Measurements from ENCODE around the gene PDE7B.

The PDE7B gene

DNA sequence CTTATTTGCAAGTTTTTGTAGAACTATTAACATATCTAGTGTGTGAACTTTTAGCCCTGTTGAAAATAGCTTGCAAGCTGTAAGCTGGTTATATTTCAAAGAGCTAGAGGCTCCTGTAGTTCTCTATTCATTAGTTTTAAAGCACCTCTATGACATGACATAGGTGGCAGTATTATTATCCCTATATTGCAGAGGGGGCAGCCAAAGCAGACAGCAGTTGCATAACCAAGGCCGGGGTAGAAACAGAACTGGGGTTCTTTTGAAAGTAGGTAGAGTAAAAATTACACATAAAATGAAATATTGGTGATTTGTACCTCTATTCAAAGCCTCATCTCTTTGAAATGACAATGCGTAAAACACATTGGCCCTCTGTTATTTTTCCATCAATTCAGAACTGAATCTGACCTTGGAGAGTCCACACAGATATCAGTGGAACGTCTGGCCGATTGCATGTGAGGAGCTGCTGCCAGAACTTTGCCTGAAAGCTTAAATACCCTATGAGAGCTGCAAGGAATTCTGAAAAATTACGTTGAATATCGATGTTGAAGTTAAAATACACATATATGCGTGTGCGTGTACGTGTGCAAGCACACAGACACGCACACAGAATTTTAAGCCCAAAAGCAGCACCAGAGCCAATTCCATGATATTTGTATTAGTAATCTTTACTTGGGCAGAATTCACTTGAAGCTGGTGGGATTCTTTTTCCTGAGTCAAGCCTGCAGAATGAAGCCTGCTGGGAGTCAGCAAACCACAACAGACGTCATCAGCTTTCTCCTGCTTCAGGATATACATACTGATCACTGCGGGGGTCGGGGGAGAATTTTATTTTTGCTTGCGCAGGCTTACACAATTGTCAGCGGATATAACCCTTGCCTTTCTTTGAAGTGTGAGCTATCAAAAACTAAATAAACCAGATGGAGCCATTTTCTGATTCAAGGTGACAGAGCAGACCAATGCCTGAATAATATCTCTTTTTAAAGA lies 163.2 kb downstream of the PDE7B start:
- TF ChIP-seq, protein P1, sequence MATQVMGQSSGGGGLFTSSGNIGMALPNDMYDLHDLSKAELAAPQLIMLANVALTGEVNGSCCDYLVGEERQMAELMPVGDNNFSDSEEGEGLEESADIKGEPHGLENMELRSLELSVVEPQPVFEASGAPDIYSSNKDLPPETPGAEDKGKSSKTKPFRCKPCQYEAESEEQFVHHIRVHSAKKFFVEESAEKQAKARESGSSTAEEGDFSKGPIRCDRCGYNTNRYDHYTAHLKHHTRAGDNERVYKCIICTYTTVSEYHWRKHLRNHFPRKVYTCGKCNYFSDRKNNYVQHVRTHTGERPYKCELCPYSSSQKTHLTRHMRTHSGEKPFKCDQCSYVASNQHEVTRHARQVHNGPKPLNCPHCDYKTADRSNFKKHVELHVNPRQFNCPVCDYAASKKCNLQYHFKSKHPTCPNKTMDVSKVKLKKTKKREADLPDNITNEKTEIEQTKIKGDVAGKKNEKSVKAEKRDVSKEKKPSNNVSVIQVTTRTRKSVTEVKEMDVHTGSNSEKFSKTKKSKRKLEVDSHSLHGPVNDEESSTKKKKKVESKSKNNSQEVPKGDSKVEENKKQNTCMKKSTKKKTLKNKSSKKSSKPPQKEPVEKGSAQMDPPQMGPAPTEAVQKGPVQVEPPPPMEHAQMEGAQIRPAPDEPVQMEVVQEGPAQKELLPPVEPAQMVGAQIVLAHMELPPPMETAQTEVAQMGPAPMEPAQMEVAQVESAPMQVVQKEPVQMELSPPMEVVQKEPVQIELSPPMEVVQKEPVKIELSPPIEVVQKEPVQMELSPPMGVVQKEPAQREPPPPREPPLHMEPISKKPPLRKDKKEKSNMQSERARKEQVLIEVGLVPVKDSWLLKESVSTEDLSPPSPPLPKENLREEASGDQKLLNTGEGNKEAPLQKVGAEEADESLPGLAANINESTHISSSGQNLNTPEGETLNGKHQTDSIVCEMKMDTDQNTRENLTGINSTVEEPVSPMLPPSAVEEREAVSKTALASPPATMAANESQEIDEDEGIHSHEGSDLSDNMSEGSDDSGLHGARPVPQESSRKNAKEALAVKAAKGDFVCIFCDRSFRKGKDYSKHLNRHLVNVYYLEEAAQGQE (IDR thresholded peaks at IDR 0.05; ENCODE audit: insufficient read depth in 1 of 2, low read depth in 2 of 2, low read length in 2 of 2) = peak in 1 of 2 experiments; percentile 61; a peak in 1 of 4 replicates
- TF ChIP-seq FOXP2 (optimal IDR thresholded peaks at IDR 0.05; ENCODE audit: borderline replicate concordance, extremely low read depth, extremely low read length, insufficient read depth) (no peak), SIN3A (IDR thresholded peaks at IDR 0.05; ENCODE audit: borderline replicate concordance, insufficient read depth, low read length) (peak; percentile 83; the same call in 1 of the 2 replicates), POLR2AphosphoS5 (IDR thresholded peaks at IDR 0.05; ENCODE audit: low read depth, low read length) (no peak), TAF1 (IDR thresholded peaks at IDR 0.05; ENCODE audit: borderline replicate concordance, insufficient read depth, low read length) (0 out of 2 replicates have a peak, but pooled peaks have one; percentile 6)

DNA sequence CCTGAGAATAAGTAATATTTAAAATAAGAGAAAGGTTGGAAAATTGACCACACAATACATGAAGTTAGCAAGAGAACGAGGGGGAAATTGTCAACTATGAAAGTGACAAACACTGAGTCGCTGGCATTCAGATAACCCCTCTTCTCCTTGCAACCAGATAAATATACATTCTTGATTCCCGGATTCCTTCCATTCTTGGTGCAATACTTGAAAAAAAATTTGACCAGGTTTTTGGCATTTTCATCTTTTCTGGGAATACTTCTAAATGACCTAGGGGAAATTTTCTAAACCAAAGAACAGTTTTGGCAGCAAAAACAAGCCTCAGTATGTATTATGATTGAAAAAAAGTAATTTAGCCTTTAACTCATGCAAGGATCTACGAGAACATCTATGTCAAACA lies 164.0 kb downstream of the PDE7B start:
- no peak for TF ChIP-seq TAF1 (IDR thresholded peaks at IDR 0.05; ENCODE audit: borderline replicate concordance, insufficient read depth, low read length)
- TF ChIP-seq SIN3A (IDR thresholded peaks at IDR 0.05; ENCODE audit: borderline replicate concordance, insufficient read depth, low read length) = no peak
- TF ChIP-seq, protein P1 (IDR thresholded peaks at IDR 0.05; ENCODE audit: insufficient read depth in 1 of 2, low read depth in 2 of 2, low read length in 2 of 2) = no peak
- TF ChIP-seq POLR2AphosphoS5 (IDR thresholded peaks at IDR 0.05; ENCODE audit: low read depth, low read length) = no peak
- no peak for TF ChIP-seq FOXP2 (optimal IDR thresholded peaks at IDR 0.05; ENCODE audit: borderline replicate concordance, extremely low read depth, extremely low read length, insufficient read depth)

DNA sequence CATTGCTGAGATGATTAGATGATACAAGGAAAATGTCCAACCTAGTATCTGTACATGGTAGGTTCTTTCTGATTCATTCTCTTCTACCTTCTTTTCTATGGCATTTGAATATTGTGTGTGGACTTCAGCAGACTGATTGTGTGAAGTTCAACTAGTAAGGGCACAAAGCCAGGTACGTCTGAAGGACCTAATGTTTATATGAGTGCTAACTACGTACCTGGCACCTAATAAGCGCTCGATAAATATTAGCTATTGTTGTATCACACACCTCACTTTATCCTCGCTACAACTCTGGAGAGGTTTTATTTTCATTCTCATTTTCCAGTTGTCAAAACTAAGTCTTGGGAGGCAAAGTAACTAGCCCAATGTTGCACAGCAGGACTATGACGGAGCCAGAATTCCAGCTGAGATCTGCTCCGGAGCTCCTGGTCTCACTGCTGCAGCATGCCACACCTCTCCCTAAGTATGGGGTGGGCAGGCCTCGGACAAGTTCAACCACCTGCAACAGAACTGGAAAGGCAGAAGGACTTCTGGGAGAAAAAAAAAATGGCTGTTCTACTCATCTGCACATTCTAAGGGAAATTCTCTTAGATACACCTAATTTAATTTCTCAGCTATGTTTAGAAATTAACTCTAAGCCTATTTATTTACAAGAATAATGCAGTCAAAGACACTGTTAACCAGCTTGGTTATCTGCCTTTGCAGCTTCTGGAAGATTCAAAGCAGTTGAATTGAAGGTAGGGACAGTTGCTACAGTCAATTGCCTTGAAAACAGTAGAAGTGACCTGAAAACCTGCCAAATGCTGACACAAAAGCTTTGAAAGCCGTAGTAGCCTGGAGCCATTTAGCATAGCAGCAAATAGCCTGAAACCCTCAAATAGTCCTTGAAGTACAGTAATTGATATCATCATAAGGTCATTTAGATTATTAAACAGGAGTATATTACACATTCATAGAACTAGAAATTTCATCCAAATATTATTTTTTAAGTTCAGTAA lies 165.0 kb downstream of the PDE7B start:
- TF ChIP-seq, protein P1 (IDR thresholded peaks at IDR 0.05; ENCODE audit: insufficient read depth in 1 of 2, low read depth in 2 of 2, low read length in 2 of 2) = no peak
- TF ChIP-seq SIN3A (IDR thresholded peaks at IDR 0.05; ENCODE audit: borderline replicate concordance, insufficient read depth, low read length) (no peak), TAF1 (IDR thresholded peaks at IDR 0.05; ENCODE audit: borderline replicate concordance, insufficient read depth, low read length) (no peak), POLR2AphosphoS5 (IDR thresholded peaks at IDR 0.05; ENCODE audit: low read depth, low read length) (no peak), FOXP2 (optimal IDR thresholded peaks at IDR 0.05; ENCODE audit: borderline replicate concordance, extremely low read depth, extremely low read length, insufficient read depth) (no peak)

DNA sequence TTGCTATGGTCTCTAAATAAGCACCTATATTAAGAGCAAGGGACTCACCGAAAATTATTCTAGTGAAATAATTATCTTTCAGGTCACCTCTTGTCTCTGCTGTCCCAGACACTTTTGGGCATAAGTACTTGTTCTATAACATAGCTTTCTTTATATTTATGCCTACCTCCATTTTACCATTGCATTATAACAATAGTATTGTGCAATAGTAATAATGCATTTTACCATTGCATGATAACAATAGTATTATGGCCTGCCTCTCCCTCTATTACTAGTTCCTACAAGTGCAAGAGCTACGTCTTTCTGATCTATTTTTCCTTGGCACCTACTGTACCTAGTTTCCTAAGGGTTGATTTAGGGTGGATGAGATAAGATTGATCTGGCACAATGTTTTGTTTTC lies 169.2 kb downstream of the PDE7B start:
- TF ChIP-seq FOXP2 (optimal IDR thresholded peaks at IDR 0.05; ENCODE audit: borderline replicate concordance, extremely low read depth, extremely low read length, insufficient read depth) = no peak
- no peak for TF ChIP-seq SIN3A (IDR thresholded peaks at IDR 0.05; ENCODE audit: borderline replicate concordance, insufficient read depth, low read length)
- TF ChIP-seq POLR2AphosphoS5 (IDR thresholded peaks at IDR 0.05; ENCODE audit: low read depth, low read length) = no peak
- TF ChIP-seq, protein P1 (IDR thresholded peaks at IDR 0.05; ENCODE audit: insufficient read depth in 1 of 2, low read depth in 2 of 2, low read length in 2 of 2) = no peak
- TF ChIP-seq TAF1 (IDR thresholded peaks at IDR 0.05; ENCODE audit: borderline replicate concordance, insufficient read depth, low read length) = no peak

All from PFSK-1 (cell line).